ENCODE data around the gene TTYH2.

The TTYH2 gene

DNA sequence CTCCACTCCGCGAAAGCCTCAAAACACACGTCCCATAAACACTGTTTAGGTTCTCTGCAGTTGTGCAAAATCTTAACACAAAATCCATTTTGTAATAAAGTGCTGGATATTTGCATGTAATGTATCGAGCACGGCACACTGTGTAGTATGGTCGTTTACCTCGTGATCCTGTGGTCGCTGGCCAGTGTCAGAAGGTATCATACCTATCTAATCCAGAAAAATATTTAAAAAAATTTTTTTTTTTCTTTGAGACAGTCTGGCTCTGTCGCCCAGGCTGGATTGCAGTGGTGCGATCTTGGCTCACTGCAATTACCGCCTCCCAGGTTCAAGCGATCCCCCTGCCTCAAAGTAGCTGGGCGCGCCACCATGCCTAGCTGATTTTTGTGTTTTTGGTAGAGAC lies 8.9 kb upstream of the TTYH2 start:
- Histone ChIP-seq H3K27me3 (ENCODE audit: insufficient read depth, low read length) (peaks cover 35% of the 10 kb centered on the region), H3K4me1 (ENCODE audit: control insufficient read depth, insufficient read depth, low read length, unreplicated experiment) (peaks cover 34% of the 10 kb centered on the region), H2AFZ (ENCODE audit: low read length, unreplicated experiment) (no peak overlapping the region), H3K36me3 (ENCODE audit: insufficient read depth, low read length) (peaks cover 32% of the 10 kb centered on the region), H3K4me3 (ENCODE audit: low read depth, low read length) (peak overlapping the region; percentile 100), H3K79me2 (ENCODE audit: control insufficient read depth, insufficient read depth, low read length, unreplicated experiment) (peaks cover 46% of the 10 kb centered on the region), H3K27ac (ENCODE audit: low read depth, low read length) (peak overlapping the region; percentile 78)

- H3K36me3 ChIP-seq (ENCODE audit: insufficient read depth, low read length) = peaks cover 32% of the 10 kb centered on the region
- peak overlapping the region; percentile 100 for H3K4me3 ChIP-seq (ENCODE audit: low read depth, low read length)
- peaks cover 46% of the 10 kb centered on the region for H3K79me2 ChIP-seq (ENCODE audit: control insufficient read depth, insufficient read depth, low read length, unreplicated experiment)
- H3K27me3 ChIP-seq (ENCODE audit: insufficient read depth, low read length) = peaks cover 29% of the 10 kb centered on the region
- H3K4me1 ChIP-seq (ENCODE audit: control insufficient read depth, insufficient read depth, low read length, unreplicated experiment) = peaks cover 34% of the 10 kb centered on the region
- H2AFZ ChIP-seq (ENCODE audit: low read length, unreplicated experiment) = no peak overlapping the region
- H3K27ac ChIP-seq (ENCODE audit: low read depth, low read length) = no peak overlapping the region
These were observed 8.1 kb upstream of the TTYH2 start for GRCh38 chr17:74205274-74205673.

DNA sequence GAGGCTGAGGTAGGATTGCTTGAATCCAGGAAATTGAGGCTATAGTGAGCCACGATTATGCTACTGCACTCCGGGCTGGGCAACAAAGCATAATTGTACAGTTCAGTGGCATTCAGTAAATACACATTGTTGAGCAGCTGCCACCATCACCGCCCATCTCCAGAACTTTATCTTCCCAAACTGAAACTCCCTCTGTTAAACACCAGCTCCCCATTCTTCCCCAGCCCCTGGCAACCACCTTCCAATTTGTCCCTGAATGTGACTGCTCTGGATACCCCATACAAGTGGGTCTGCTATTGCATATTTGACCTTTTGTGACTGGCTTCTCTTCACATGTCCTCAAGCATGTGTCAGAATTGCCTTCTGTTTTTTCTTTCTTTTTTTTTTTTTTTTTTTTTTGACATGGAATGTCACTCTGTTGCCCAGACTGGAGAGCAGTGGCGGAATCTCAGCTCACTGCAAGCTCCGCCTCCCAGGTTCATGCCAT lies 7.0 kb upstream of the TTYH2 start:
- Histone ChIP-seq H3K4me1 (ENCODE audit: control insufficient read depth, insufficient read depth, low read length, unreplicated experiment) (peaks cover 43% of the 10 kb centered on the region), H3K27me3 (ENCODE audit: insufficient read depth, low read length) (peaks cover 18% of the 10 kb centered on the region), H3K27ac (ENCODE audit: low read depth, low read length) (no peak overlapping the region), H3K36me3 (ENCODE audit: insufficient read depth, low read length) (peaks cover 32% of the 10 kb centered on the region), H3K4me3 (ENCODE audit: low read depth, low read length) (0 out of 2 replicates have a peak overlapping the region, but pooled peaks have one; percentile 100), H3K79me2 (ENCODE audit: control insufficient read depth, insufficient read depth, low read length, unreplicated experiment) (peaks cover 46% of the 10 kb centered on the region), H2AFZ (ENCODE audit: low read length, unreplicated experiment) (no peak overlapping the region)

GRCh38 chr17:74210191-74211140 lies 2.9 kb upstream of the TTYH2 start:
- H3K27ac ChIP-seq (ENCODE audit: low read depth, low read length) = no peak overlapping the region
- no peaks in the 10 kb centered on the region for H3K27me3 ChIP-seq (ENCODE audit: insufficient read depth, low read length)
- H3K4me3 ChIP-seq (ENCODE audit: low read depth, low read length) = no peak overlapping the region
- H2AFZ ChIP-seq (ENCODE audit: low read length, unreplicated experiment) = no peak overlapping the region
- H3K4me1 ChIP-seq (ENCODE audit: control insufficient read depth, insufficient read depth, low read length, unreplicated experiment) = peaks cover 35% of the 10 kb centered on the region
- peaks cover 16% of the 10 kb centered on the region for H3K36me3 ChIP-seq (ENCODE audit: insufficient read depth, low read length)
- peaks cover 26% of the 10 kb centered on the region for H3K79me2 ChIP-seq (ENCODE audit: control insufficient read depth, insufficient read depth, low read length, unreplicated experiment)

GRCh38 chr17:74211141-74211911 lies 2.0 kb upstream of the TTYH2 start:
- Histone ChIP-seq H3K4me3 (ENCODE audit: low read depth, low read length) (peak overlapping the region; percentile 79), H2AFZ (ENCODE audit: low read length, unreplicated experiment) (no peak overlapping the region), H3K4me1 (ENCODE audit: control insufficient read depth, insufficient read depth, low read length, unreplicated experiment) (peaks cover 27% of the 10 kb centered on the region), H3K27me3 (ENCODE audit: insufficient read depth, low read length) (no peaks in the 10 kb centered on the region), H3K79me2 (ENCODE audit: control insufficient read depth, insufficient read depth, low read length, unreplicated experiment) (peaks cover 18% of the 10 kb centered on the region), H3K27ac (ENCODE audit: low read depth, low read length) (no peak overlapping the region), H3K36me3 (ENCODE audit: insufficient read depth, low read length) (peaks cover 9% of the 10 kb centered on the region; the same call in 1 of the 2 replicates)

DNA sequence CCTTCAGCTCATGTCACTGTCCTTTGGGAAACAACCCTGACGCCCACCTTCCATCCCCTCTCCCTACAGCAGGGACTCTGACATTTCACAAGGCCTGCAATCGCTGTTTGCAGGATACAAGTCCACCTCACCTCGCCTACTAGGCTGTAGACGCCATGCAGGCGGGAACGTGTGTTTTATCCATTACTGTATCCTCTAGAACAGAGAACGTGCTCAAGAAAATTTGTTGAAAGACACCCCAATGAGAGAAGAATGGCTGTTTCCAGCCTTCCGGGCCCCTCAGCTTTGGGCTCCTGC lies 1.5 kb upstream of the TTYH2 start:
- H3K27me3 ChIP-seq (ENCODE audit: insufficient read depth, low read length) = no peaks in the 10 kb centered on the region
- H3K4me1 ChIP-seq (ENCODE audit: control insufficient read depth, insufficient read depth, low read length, unreplicated experiment) = peaks cover 23% of the 10 kb centered on the region
- no peak overlapping the region for H3K27ac ChIP-seq (ENCODE audit: low read depth, low read length)
- H3K4me3 ChIP-seq (ENCODE audit: low read depth, low read length) = peak overlapping the region; percentile 79
- no peak overlapping the region for H2AFZ ChIP-seq (ENCODE audit: low read length, unreplicated experiment)
- H3K79me2 ChIP-seq (ENCODE audit: control insufficient read depth, insufficient read depth, low read length, unreplicated experiment) = peaks cover 14% of the 10 kb centered on the region
- peaks cover 8% of the 10 kb centered on the region; the same call in 1 of the 2 replicates for H3K36me3 ChIP-seq (ENCODE audit: insufficient read depth, low read length)

GRCh38 chr17:74212209-74212912 lies 1.0 kb upstream of the TTYH2 start:
- Histone ChIP-seq H3K4me1 (ENCODE audit: control insufficient read depth, insufficient read depth, low read length, unreplicated experiment) (peaks cover 18% of the 10 kb centered on the region), H3K27ac (ENCODE audit: low read depth, low read length) (peak overlapping the region; percentile 60; the same call in 1 of the 2 replicates), H3K36me3 (ENCODE audit: insufficient read depth, low read length) (0 out of 2 replicates have a peak, but pooled peaks cover 4% of the 10 kb centered on the region), H2AFZ (ENCODE audit: low read length, unreplicated experiment) (peak overlapping the region; percentile 66), H3K27me3 (ENCODE audit: insufficient read depth, low read length) (no peaks in the 10 kb centered on the region), H3K79me2 (ENCODE audit: control insufficient read depth, insufficient read depth, low read length, unreplicated experiment) (peaks cover 9% of the 10 kb centered on the region), H3K4me3 (ENCODE audit: low read depth, low read length) (peak overlapping the region; percentile 79)

GRCh38 chr17:74213861-74214391 lies 555 bp downstream of the TTYH2 start:
- no peak overlapping the region for H2AFZ ChIP-seq (ENCODE audit: low read length, unreplicated experiment)
- H3K27me3 ChIP-seq (ENCODE audit: insufficient read depth, low read length) = no peaks in the 10 kb centered on the region
- H3K4me1 ChIP-seq (ENCODE audit: control insufficient read depth, insufficient read depth, low read length, unreplicated experiment) = peaks cover 10% of the 10 kb centered on the region
- H3K4me3 ChIP-seq (ENCODE audit: low read depth, low read length) = peak overlapping the region; percentile 79
- H3K79me2 ChIP-seq (ENCODE audit: control insufficient read depth, insufficient read depth, low read length, unreplicated experiment) = no peaks in the 10 kb centered on the region
- H3K27ac ChIP-seq (ENCODE audit: low read depth, low read length) = no peak overlapping the region
- no peaks in the 10 kb centered on the region for H3K36me3 ChIP-seq (ENCODE audit: insufficient read depth, low read length)

- no peaks in the 10 kb centered on the region for H3K79me2 ChIP-seq (ENCODE audit: control insufficient read depth, insufficient read depth, low read length, unreplicated experiment)
- no peaks in the 10 kb centered on the region for H3K36me3 ChIP-seq (ENCODE audit: insufficient read depth, low read length)
- H3K4me1 ChIP-seq (ENCODE audit: control insufficient read depth, insufficient read depth, low read length, unreplicated experiment) = peaks cover 10% of the 10 kb centered on the region
- H3K4me3 ChIP-seq (ENCODE audit: low read depth, low read length) = no peak overlapping the region; the same call in 1 of the 2 replicates
- no peaks in the 10 kb centered on the region for H3K27me3 ChIP-seq (ENCODE audit: insufficient read depth, low read length)
- H2AFZ ChIP-seq (ENCODE audit: low read length, unreplicated experiment) = no peak overlapping the region
- no peak overlapping the region for H3K27ac ChIP-seq (ENCODE audit: low read depth, low read length)
These were observed 1.3 kb downstream of the TTYH2 start for GRCh38 chr17:74214484-74215341.
